ENCODE data around the gene LGI2.

- TF ChIP-seq CTCF (IDR thresholded peaks at IDR 0.05) (no peak), EZH2 (IDR thresholded peaks at IDR 0.05) (no peak), EZH2phosphoT487 (IDR thresholded peaks at IDR 0.05) (no peak)
Observed at GRCh38 chr4:24995346-24995919, 35.3 kb downstream of the LGI2 start.
